ENCODE measurements around the gene ATAD1.

The ATAD1 gene

DNA sequence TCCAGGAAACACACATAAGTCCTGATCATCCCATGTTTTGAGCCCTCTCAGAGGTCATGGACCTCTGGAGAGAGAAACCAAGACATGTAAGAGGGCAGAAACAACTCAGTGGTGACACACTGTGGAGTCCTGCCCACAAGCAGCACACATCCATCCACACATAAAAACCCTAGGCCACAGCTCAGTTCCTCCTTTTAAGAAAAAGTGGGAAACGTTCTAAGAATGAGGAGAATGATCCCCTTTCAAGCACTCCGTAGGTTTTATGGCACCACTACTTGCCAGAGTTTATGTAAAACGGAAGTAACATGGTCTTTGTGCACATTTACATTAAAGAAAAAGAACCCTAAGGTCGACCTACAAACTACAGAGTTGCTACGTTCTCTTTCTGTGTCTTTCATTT lies 19.9 kb downstream of the ATAD1 start:
- Histone ChIP-seq H3K4me3 (ENCODE audit: low read depth in 1 of 2, low read length in 2 of 2) (no peak overlapping the region), H3K27ac (ENCODE audit: low read length) (no peak overlapping the region), H3K9me3 (ENCODE audit: control insufficient read depth in 1 of 2, low read length in 2 of 2) (peaks cover 0 to 2% of the 10 kb centered on the region in 2 donors), H3K36me3 (ENCODE audit: control insufficient read depth in 1 of 2, insufficient read depth in 2 of 2, low read length in 2 of 2) (peaks cover 0 to 12% of the 10 kb centered on the region in 2 donors), H3K27me3 (ENCODE audit: low read depth, low read length) (no peaks in the 10 kb centered on the region), H3K4me1 (ENCODE audit: control insufficient read depth in 1 of 2, insufficient read depth in 2 of 2, low read length in 2 of 2) (no peaks in the 10 kb centered on the region)

GRCh38 chr10:87794285-87794684 lies 23.7 kb downstream of the ATAD1 start:
- no peak overlapping the region for H3K4me3 ChIP-seq (ENCODE audit: low read depth in 1 of 2, low read length in 2 of 2)
- no peaks in the 10 kb centered on the region for H3K9me3 ChIP-seq (ENCODE audit: control insufficient read depth in 1 of 2, low read length in 2 of 2)
- peaks cover 0 to 6% of the 10 kb centered on the region in 2 donors for H3K36me3 ChIP-seq (ENCODE audit: control insufficient read depth in 1 of 2, insufficient read depth in 2 of 2, low read length in 2 of 2)
- H3K4me1 ChIP-seq (ENCODE audit: control insufficient read depth in 1 of 2, insufficient read depth in 2 of 2, low read length in 2 of 2) = no peaks in the 10 kb centered on the region
- no peak overlapping the region for H3K27ac ChIP-seq (ENCODE audit: low read length)
- H3K27me3 ChIP-seq (ENCODE audit: low read depth, low read length) = no peaks in the 10 kb centered on the region

- Histone ChIP-seq H3K36me3 (ENCODE audit: control insufficient read depth in 1 of 2, insufficient read depth in 2 of 2, low read length in 2 of 2) (peaks cover 0 to 10% of the 10 kb centered on the region in 2 donors), H3K4me1 (ENCODE audit: control insufficient read depth in 1 of 2, insufficient read depth in 2 of 2, low read length in 2 of 2) (no peaks in the 10 kb centered on the region), H3K27me3 (ENCODE audit: low read depth, low read length) (no peaks in the 10 kb centered on the region)
These were observed 27.8 kb downstream of the ATAD1 start for GRCh38 chr10:87790185-87790584.

GRCh38 chr10:87786421-87786820 lies 31.6 kb downstream of the ATAD1 start:
- Histone ChIP-seq H3K36me3 (ENCODE audit: control insufficient read depth in 1 of 2, insufficient read depth in 2 of 2, low read length in 2 of 2) (peaks cover 8 to 9% of the 10 kb centered on the region in 2 donors), H3K4me3 (ENCODE audit: low read depth in 1 of 2, low read length in 2 of 2) (no peak overlapping the region), H3K27ac (ENCODE audit: low read length) (no peak overlapping the region), H3K9me3 (ENCODE audit: control insufficient read depth in 1 of 2, low read length in 2 of 2) (no peaks in the 10 kb centered on the region), H3K4me1 (ENCODE audit: control insufficient read depth in 1 of 2, insufficient read depth in 2 of 2, low read length in 2 of 2) (no peaks in the 10 kb centered on the region), H3K27me3 (ENCODE audit: low read depth, low read length) (no peaks in the 10 kb centered on the region)

More at GRCh38 chr10:87790185-87790584, 27.8 kb downstream of the ATAD1 start:
- Histone ChIP-seq H3K9me3 (ENCODE audit: control insufficient read depth in 1 of 2, low read length in 2 of 2) (no peaks in the 10 kb centered on the region), H3K27ac (ENCODE audit: low read length) (no peak overlapping the region), H3K4me3 (ENCODE audit: low read depth in 1 of 2, low read length in 2 of 2) (no peak overlapping the region)

- no peaks in the 10 kb centered on the region for H3K27me3 ChIP-seq (ENCODE audit: low read depth, low read length)
- H3K27ac ChIP-seq (ENCODE audit: low read length) = no peak overlapping the region
- H3K4me1 ChIP-seq (ENCODE audit: control insufficient read depth in 1 of 2, insufficient read depth in 2 of 2, low read length in 2 of 2) = no peaks in the 10 kb centered on the region
- H3K9me3 ChIP-seq (ENCODE audit: control insufficient read depth in 1 of 2, low read length in 2 of 2) = no peaks in the 10 kb centered on the region
- no peak overlapping the region for H3K4me3 ChIP-seq (ENCODE audit: low read depth in 1 of 2, low read length in 2 of 2)
- peaks cover 17% of the 10 kb centered on the region in 2 donors for H3K36me3 ChIP-seq (ENCODE audit: control insufficient read depth in 1 of 2, insufficient read depth in 2 of 2, low read length in 2 of 2)
These were observed 35.3 kb downstream of the ATAD1 start for GRCh38 chr10:87782721-87783120.

- H3K4me3 ChIP-seq (ENCODE audit: low read depth in 1 of 2, low read length in 2 of 2) = no peak overlapping the region
- H3K27ac ChIP-seq (ENCODE audit: low read length) = no peak overlapping the region
- no peaks in the 10 kb centered on the region for H3K9me3 ChIP-seq (ENCODE audit: control insufficient read depth in 1 of 2, low read length in 2 of 2)
- no peaks in the 10 kb centered on the region for H3K27me3 ChIP-seq (ENCODE audit: low read depth, low read length)
- peaks cover 13 to 17% of the 10 kb centered on the region in 2 donors for H3K36me3 ChIP-seq (ENCODE audit: control insufficient read depth in 1 of 2, insufficient read depth in 2 of 2, low read length in 2 of 2)
- H3K4me1 ChIP-seq (ENCODE audit: control insufficient read depth in 1 of 2, insufficient read depth in 2 of 2, low read length in 2 of 2) = no peaks in the 10 kb centered on the region
These were observed 36.5 kb downstream of the ATAD1 start for GRCh38 chr10:87781545-87781944.

GRCh38 chr10:87776328-87776727 lies 41.7 kb downstream of the ATAD1 start:
- Histone ChIP-seq H3K27ac (ENCODE audit: low read length) (no peak overlapping the region), H3K4me3 (ENCODE audit: low read depth in 1 of 2, low read length in 2 of 2) (no peak overlapping the region), H3K27me3 (ENCODE audit: low read depth, low read length) (no peaks in the 10 kb centered on the region), H3K4me1 (ENCODE audit: control insufficient read depth in 1 of 2, insufficient read depth in 2 of 2, low read length in 2 of 2) (no peaks in the 10 kb centered on the region), H3K9me3 (ENCODE audit: control insufficient read depth in 1 of 2, low read length in 2 of 2) (no peaks in the 10 kb centered on the region), H3K36me3 (ENCODE audit: control insufficient read depth in 1 of 2, insufficient read depth in 2 of 2, low read length in 2 of 2) (peaks cover 9 to 15% of the 10 kb centered on the region in 2 donors)

DNA sequence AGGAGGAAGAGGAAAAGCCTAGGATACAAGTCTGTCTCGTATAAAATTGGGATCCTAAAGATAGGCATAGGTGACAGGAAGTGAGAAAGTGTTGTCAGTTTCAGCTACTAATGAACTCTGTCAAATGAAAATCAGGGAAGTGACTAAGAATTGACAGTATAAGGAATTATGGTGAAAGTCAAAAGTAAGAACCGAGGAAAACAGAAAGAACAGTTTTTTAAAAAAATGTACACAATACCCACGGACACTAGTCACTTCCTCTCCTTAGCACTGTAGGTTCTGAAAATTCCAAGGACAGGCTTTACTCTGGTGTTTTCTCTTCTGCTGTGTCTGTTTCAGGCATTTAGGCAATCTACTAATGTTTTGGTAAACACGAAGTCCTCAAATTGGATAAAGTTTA lies 42.3 kb downstream of the ATAD1 start:
- Histone ChIP-seq H3K4me3 (ENCODE audit: low read depth in 1 of 2, low read length in 2 of 2) (no peak overlapping the region), H3K27me3 (ENCODE audit: low read depth, low read length) (no peaks in the 10 kb centered on the region), H3K9me3 (ENCODE audit: control insufficient read depth in 1 of 2, low read length in 2 of 2) (no peaks in the 10 kb centered on the region), H3K4me1 (ENCODE audit: control insufficient read depth in 1 of 2, insufficient read depth in 2 of 2, low read length in 2 of 2) (no peaks in the 10 kb centered on the region), H3K27ac (ENCODE audit: low read length) (no peak overlapping the region), H3K36me3 (ENCODE audit: control insufficient read depth in 1 of 2, insufficient read depth in 2 of 2, low read length in 2 of 2) (peaks cover 7 to 15% of the 10 kb centered on the region in 2 donors)

DNA sequence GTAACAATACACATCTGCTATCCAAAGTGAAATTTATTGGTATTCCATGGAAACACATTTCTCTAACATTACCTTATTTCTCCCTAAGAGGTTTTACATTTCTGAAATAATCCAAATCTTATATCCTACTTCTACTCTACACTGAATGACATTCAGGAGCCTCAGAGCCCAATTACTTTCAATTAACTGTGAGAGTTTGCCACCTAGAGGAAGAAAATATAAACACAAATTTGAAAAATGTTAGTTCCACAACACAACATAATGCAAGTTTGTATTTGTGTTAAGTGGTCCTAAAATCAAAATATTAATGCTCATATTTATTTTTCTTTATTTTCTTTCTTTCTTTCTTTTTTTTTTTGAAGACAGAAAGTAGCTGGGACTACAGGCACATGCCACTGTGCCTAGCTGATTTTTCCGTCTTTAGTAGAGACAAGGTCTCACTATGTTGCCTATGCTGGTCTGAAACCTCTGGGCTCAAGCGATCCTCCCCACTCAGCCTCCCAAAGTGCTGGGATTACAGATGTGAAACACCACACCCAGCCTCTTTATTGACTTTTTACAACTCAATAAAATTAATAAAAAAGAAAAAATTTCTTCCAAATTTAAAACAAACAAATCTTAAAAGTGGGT lies 46.0 kb downstream of the ATAD1 start:
- H3K4me1 ChIP-seq (ENCODE audit: control insufficient read depth in 1 of 2, insufficient read depth in 2 of 2, low read length in 2 of 2) = no peaks in the 10 kb centered on the region
- H3K9me3 ChIP-seq (ENCODE audit: control insufficient read depth in 1 of 2, low read length in 2 of 2) = no peaks in the 10 kb centered on the region
- no peak overlapping the region for H3K27ac ChIP-seq (ENCODE audit: low read length)
- H3K4me3 ChIP-seq (ENCODE audit: low read depth in 1 of 2, low read length in 2 of 2) = no peak overlapping the region
- peaks cover 8 to 23% of the 10 kb centered on the region in 2 donors for H3K36me3 ChIP-seq (ENCODE audit: control insufficient read depth in 1 of 2, insufficient read depth in 2 of 2, low read length in 2 of 2)
- no peaks in the 10 kb centered on the region for H3K27me3 ChIP-seq (ENCODE audit: low read depth, low read length)

DNA sequence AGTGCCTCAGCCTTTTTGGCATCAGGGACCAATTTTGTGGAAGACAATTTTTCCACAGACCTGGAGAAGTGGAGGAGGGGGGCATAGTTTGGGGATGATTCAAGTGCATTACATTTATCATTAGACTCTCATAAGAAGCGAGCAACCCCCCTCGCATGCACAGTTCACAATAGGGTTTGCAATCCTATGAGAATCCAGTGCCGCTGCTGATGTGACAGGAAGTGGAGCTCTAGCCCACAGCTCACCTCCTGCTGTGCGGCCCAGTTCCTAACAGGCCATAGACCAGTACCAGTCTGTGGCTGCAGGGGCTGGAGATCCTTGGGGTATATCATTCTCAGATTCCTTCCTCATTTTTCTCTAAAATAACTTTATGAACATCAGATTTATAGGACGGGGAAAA lies 50.8 kb downstream of the ATAD1 start:
- Histone ChIP-seq H3K4me3 (ENCODE audit: low read depth in 1 of 2, low read length in 2 of 2) (no peak overlapping the region), H3K36me3 (ENCODE audit: control insufficient read depth in 1 of 2, insufficient read depth in 2 of 2, low read length in 2 of 2) (peaks cover 9 to 26% of the 10 kb centered on the region in 2 donors), H3K27ac (ENCODE audit: low read length) (no peak overlapping the region), H3K9me3 (ENCODE audit: control insufficient read depth in 1 of 2, low read length in 2 of 2) (no peaks in the 10 kb centered on the region), H3K4me1 (ENCODE audit: control insufficient read depth in 1 of 2, insufficient read depth in 2 of 2, low read length in 2 of 2) (no peaks in the 10 kb centered on the region), H3K27me3 (ENCODE audit: low read depth, low read length) (no peaks in the 10 kb centered on the region)

DNA sequence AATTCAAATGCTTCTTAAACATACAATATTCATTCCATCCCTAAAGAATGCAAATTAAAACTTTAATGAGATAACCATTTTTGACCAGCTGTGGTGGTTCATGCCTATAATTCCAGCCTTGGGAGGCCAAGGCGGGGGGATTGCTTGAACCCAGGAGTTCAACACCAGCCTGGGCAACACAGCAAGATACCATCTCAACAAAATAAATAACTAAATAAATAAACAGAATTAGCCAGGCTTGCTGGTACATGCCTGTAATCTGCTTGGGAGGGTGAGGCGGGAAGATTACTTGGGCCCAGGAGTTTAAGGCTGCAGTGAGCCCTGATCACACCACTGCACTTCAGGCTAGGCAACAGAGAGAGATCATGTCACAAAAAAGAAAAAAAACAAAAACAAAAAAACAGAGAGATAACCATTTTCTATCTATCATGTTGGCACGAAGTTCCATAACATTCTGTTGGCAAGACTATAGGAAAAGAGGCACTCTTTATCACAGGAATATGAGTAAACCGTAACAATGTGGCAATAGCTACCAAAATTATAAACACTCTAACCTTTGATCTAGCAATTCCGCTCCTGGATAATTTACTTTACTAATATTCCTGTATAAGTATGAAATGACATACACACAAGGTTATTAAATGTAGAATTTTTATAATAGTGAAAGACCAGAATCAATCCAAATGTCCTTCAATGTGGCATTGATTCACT lies 52.2 kb downstream of the ATAD1 start:
- Histone ChIP-seq H3K27me3 (ENCODE audit: low read depth, low read length) (no peaks in the 10 kb centered on the region), H3K4me3 (ENCODE audit: low read depth in 1 of 2, low read length in 2 of 2) (no peak overlapping the region), H3K36me3 (ENCODE audit: control insufficient read depth in 1 of 2, insufficient read depth in 2 of 2, low read length in 2 of 2) (peaks cover 10 to 26% of the 10 kb centered on the region in 2 donors), H3K4me1 (ENCODE audit: control insufficient read depth in 1 of 2, insufficient read depth in 2 of 2, low read length in 2 of 2) (no peaks in the 10 kb centered on the region), H3K9me3 (ENCODE audit: control insufficient read depth in 1 of 2, low read length in 2 of 2) (no peaks in the 10 kb centered on the region), H3K27ac (ENCODE audit: low read length) (no peak overlapping the region)
